ENCODE data around the gene ENTHD1.

The ENTHD1 gene

GRCh38 chr22:39931251-39931650, 37.7 kb upstream of the ENTHD1 start:
- Mint-ChIP-seq H3K9me3 (no peaks in the 10 kb centered on the region), H3K27me3 (no peaks in the 10 kb centered on the region), H3K4me1 (ENCODE audit: low read depth) (peaks cover 37% of the 10 kb centered on the region), H3K27ac (no peak overlapping the region), H3K36me3 (ENCODE audit: low read depth) (peaks cover 15% of the 10 kb centered on the region), H3K4me3 (no peak overlapping the region)
- DNase-seq: no peak

- Mint-ChIP-seq H3K36me3 (ENCODE audit: low read depth) (peaks cover 15% of the 10 kb centered on the region), H3K4me1 (ENCODE audit: low read depth) (peaks cover 37% of the 10 kb centered on the region), H3K27ac (no peak overlapping the region), H3K4me3 (no peak overlapping the region), H3K27me3 (no peaks in the 10 kb centered on the region), H3K9me3 (no peaks in the 10 kb centered on the region)
- no peak for DNase-seq
Measured at GRCh38 chr22:39928536-39929520, 35.3 kb upstream of the ENTHD1 start.

- H3K36me3 Mint-ChIP-seq (ENCODE audit: low read depth): peaks cover 15% of the 10 kb centered on the region
- H3K4me3 Mint-ChIP-seq: no peak overlapping the region
- no peaks in the 10 kb centered on the region for H3K27me3 Mint-ChIP-seq
- no peaks in the 10 kb centered on the region for H3K9me3 Mint-ChIP-seq
- H3K27ac Mint-ChIP-seq: no peak overlapping the region
- DNase-seq: no peak
- peaks cover 36% of the 10 kb centered on the region for H3K4me1 Mint-ChIP-seq (ENCODE audit: low read depth)
Measured at GRCh38 chr22:39927544-39927943, 34.0 kb upstream of the ENTHD1 start.

- Mint-ChIP-seq H3K27ac (no peak overlapping the region), H3K4me3 (no peak overlapping the region)
Measured at GRCh38 chr22:39926753-39927152, 33.2 kb upstream of the ENTHD1 start.

DNA sequence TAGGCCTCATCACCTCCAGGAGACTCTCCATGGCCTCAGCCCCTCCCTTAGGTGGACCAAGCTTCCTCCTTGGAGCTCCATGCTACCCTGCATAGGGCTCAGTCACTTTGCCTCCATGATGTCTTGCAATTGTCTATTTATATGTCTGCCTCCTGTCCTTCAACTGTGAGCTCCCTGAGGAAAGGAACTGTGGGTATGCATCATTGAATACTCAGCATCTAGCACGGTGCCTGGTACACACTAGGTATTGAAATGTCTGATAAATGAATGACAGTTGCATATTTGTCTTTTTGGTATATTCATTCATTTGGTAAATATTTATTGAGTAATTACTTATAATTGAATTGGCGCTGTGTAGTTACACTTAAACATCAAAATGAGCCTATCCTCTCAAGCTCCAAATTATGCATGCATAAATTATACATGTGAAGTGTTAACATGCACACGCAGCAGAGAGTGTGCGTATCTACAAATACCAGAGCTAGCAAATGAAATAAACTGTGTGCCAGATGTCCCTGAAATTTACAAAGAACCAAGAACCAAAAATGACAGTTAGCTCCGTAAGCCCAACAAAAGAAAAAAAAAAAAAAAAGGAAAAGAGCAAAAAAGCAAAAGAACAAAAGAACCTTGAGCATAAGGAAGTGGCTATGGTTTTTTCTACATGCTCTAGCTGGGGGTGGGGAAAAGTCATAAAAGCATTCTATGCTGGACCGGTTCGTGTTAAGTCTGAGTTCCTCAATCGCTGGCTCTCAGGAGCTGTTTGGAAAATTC, 32.5 kb upstream of the ENTHD1 start:
- Mint-ChIP-seq H3K27ac (no peak overlapping the region), H3K4me3 (no peak overlapping the region), H3K9me3 (no peaks in the 10 kb centered on the region), H3K27me3 (no peaks in the 10 kb centered on the region), H3K36me3 (ENCODE audit: low read depth) (peaks cover 15% of the 10 kb centered on the region), H3K4me1 (ENCODE audit: low read depth) (peaks cover 48% of the 10 kb centered on the region)
- no peak for DNase-seq

More at GRCh38 chr22:39926753-39927152, 33.2 kb upstream of the ENTHD1 start:
- Mint-ChIP-seq H3K27me3 (no peaks in the 10 kb centered on the region), H3K9me3 (no peaks in the 10 kb centered on the region), H3K4me1 (ENCODE audit: low read depth) (peaks cover 43% of the 10 kb centered on the region), H3K36me3 (ENCODE audit: low read depth) (peaks cover 15% of the 10 kb centered on the region)
- DNase-seq: no peak

DNA sequence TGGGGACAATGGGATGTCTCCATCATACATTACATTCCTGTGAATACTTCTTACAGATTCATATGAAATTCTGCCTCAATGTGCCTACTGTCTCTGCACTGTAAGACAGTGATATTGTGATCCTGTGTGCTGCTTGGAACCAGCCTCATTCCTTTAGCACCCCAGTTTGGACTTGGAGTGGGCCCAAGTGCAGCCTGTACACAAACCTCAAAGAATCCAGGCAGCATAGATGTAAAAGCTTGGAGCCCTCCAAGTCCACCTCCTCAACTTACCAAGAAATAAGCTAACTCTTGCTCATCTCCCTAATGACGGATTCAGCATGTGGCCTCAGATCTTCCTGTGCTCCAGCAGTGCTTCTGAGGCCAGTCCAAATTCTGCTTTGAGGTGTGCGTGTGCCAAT, 31.7 kb upstream of the ENTHD1 start:
- no peaks in the 10 kb centered on the region for H3K27me3 Mint-ChIP-seq
- peaks cover 15% of the 10 kb centered on the region for H3K36me3 Mint-ChIP-seq (ENCODE audit: low read depth)
- no peak overlapping the region for H3K4me3 Mint-ChIP-seq
- H3K9me3 Mint-ChIP-seq: no peaks in the 10 kb centered on the region
- no peak for DNase-seq
- H3K4me1 Mint-ChIP-seq (ENCODE audit: low read depth): peaks cover 56% of the 10 kb centered on the region
- no peak overlapping the region for H3K27ac Mint-ChIP-seq

GRCh38 chr22:39924286-39924685, 30.7 kb upstream of the ENTHD1 start:
- no peak overlapping the region for H3K27ac Mint-ChIP-seq
- peaks cover 66% of the 10 kb centered on the region for H3K4me1 Mint-ChIP-seq (ENCODE audit: low read depth)
- no peak overlapping the region for H3K4me3 Mint-ChIP-seq
- no peaks in the 10 kb centered on the region for H3K9me3 Mint-ChIP-seq
- H3K27me3 Mint-ChIP-seq: no peaks in the 10 kb centered on the region
- no peak for DNase-seq
- peaks cover 15% of the 10 kb centered on the region for H3K36me3 Mint-ChIP-seq (ENCODE audit: low read depth)

- H3K27me3 Mint-ChIP-seq: no peaks in the 10 kb centered on the region
- no peak overlapping the region for H3K27ac Mint-ChIP-seq
- H3K4me1 Mint-ChIP-seq (ENCODE audit: low read depth): peaks cover 70% of the 10 kb centered on the region
- no peak for DNase-seq
- H3K4me3 Mint-ChIP-seq: no peak overlapping the region
- H3K9me3 Mint-ChIP-seq: no peaks in the 10 kb centered on the region
- peaks cover 15% of the 10 kb centered on the region for H3K36me3 Mint-ChIP-seq (ENCODE audit: low read depth)
Measured at GRCh38 chr22:39923696-39924095, 30.1 kb upstream of the ENTHD1 start.

DNA sequence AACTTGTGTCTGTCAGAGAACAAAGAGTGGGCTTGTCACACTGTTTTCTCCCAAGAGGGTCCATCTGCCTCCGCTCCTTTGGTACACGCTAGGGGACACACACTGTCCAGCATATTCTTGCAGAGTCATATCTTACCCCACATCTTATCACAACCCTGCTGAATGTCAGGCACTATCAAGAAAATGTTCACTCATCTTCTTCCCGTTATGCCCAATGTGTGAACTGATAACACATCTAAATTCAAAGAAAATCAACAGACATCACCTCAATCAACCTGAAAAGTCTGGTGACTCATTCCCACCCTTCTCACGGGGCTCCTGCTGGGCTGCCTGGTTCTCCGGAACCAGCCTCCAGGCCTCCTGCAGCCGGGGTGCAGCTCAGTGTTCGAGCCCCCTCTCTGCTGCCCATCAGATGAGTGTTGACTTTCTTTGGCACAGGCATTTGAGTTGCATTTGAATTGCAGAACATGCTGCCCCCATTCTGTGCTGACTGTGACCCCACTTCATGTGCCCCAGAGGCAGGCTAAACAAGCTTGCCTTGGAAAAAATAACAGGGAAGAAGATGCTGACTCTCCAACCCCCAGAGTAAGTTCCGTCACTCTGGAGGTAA, 26.7 kb upstream of the ENTHD1 start:
- Mint-ChIP-seq H3K4me3 (peak overlapping the region; percentile 72), H3K27me3 (no peaks in the 10 kb centered on the region), H3K27ac (peak overlapping the region; percentile 98), H3K36me3 (ENCODE audit: low read depth) (peaks cover under 1% of the 10 kb centered on the region), H3K4me1 (ENCODE audit: low read depth) (peaks cover 92% of the 10 kb centered on the region), H3K9me3 (no peaks in the 10 kb centered on the region)
- peak; percentile 81 for DNase-seq

DNA sequence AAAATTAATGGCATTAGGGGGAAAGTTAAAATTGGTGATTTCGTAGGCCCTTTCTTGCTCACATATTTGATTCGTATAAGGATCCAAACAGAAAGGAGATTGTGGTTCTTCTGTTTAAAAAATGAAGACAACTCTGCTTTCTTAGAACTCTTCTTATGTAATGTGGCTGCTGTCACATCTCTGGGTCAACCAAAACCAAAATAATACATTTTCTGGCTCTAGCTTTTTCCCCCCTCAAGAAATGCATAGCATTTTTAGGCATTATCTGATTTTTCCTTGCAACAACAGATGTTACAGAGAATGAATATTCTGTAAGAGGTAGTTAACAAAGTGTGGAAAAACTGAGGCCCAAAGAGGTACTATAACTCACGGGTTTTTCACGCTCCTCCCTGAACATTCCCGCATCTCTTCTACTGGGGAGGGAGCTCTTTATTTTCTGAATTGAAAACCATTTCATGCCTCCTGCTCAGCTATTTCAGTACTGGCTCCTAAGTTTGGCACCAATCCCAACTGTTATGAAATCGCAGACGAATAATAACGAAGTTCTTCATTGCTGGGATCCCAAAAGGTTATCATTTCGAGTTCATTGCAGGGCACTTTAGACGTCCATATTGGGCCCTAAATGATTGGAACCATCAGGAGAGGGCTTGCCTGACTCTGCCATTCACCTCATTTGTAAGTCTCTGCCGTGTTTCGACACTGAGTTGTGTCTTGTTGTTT, 24.4 kb upstream of the ENTHD1 start:
- Mint-ChIP-seq H3K36me3 (ENCODE audit: low read depth) (peaks cover 3% of the 10 kb centered on the region), H3K4me3 (peak overlapping the region; percentile 65), H3K27ac (peak overlapping the region; percentile 90), H3K27me3 (no peaks in the 10 kb centered on the region), H3K9me3 (no peaks in the 10 kb centered on the region), H3K4me1 (ENCODE audit: low read depth) (peaks cover 91% of the 10 kb centered on the region)
- no peak for DNase-seq

- Mint-ChIP-seq H3K4me1 (ENCODE audit: low read depth) (peaks cover 92% of the 10 kb centered on the region), H3K9me3 (no peaks in the 10 kb centered on the region), H3K4me3 (peak overlapping the region; percentile 65), H3K27me3 (no peaks in the 10 kb centered on the region), H3K36me3 (ENCODE audit: low read depth) (peaks cover 3% of the 10 kb centered on the region), H3K27ac (peak overlapping the region; percentile 90)
- no peak for DNase-seq
Measured at GRCh38 chr22:39917197-39917643, 23.7 kb upstream of the ENTHD1 start.

DNA sequence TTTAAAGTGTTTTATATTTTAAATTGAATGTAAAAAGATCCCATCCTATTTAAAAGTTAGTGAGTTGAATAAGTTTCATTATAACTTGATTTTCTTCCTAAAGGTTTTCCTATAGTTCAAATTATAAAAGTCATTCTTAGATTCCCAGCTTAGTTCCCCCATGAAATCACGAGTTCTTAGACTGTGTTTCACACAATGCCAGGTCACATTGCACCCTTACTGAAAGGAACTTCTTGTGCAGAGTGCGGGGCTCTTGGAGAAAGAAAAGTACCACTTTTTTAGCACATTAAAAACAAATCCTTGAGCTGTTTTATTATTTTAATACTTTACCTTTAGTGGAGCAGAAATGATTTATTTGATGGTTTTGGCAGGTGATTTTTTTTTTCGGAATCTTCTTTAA, 22.9 kb upstream of the ENTHD1 start:
- Mint-ChIP-seq H3K36me3 (ENCODE audit: low read depth) (peaks cover 3% of the 10 kb centered on the region), H3K27ac (peak overlapping the region; percentile 93), H3K9me3 (no peaks in the 10 kb centered on the region), H3K4me1 (ENCODE audit: low read depth) (peaks cover 94% of the 10 kb centered on the region), H3K27me3 (no peaks in the 10 kb centered on the region), H3K4me3 (peak overlapping the region; percentile 71)
- DNase-seq: no peak

DNA sequence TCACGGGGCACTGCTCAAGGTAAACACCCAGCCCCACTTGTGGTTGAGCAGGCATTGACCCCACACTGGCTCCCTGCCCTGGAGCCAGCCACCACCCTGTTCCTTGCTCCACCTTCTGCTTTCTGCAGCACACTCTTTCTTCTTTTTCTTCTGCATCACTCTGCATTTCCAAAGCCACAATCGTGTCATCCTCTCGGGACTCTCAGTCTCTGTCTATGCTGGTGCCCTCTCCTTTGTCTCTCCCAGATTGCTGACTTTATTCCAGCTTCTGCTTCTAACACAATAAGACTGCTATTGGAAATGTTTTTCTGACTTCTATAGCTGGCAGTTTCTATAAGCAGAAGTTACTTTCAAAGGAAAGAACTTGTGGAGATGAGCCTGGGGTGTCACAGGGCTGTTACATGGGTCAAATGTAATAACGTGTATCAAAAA, 21.8 kb upstream of the ENTHD1 start:
- H3K4me3 Mint-ChIP-seq: peak overlapping the region; percentile 71
- H3K36me3 Mint-ChIP-seq (ENCODE audit: low read depth): peaks cover 3% of the 10 kb centered on the region
- H3K27ac Mint-ChIP-seq: peak overlapping the region; percentile 93
- H3K4me1 Mint-ChIP-seq (ENCODE audit: low read depth): peaks cover 94% of the 10 kb centered on the region
- no peaks in the 10 kb centered on the region for H3K9me3 Mint-ChIP-seq
- DNase-seq: no peak
- H3K27me3 Mint-ChIP-seq: no peaks in the 10 kb centered on the region

- no peak for DNase-seq
- peaks cover 6% of the 10 kb centered on the region for H3K36me3 Mint-ChIP-seq (ENCODE audit: low read depth)
- H3K4me3 Mint-ChIP-seq: peak overlapping the region; percentile 71
- peak overlapping the region; percentile 97 for H3K27ac Mint-ChIP-seq
- H3K9me3 Mint-ChIP-seq: peaks cover 3% of the 10 kb centered on the region
- H3K4me1 Mint-ChIP-seq (ENCODE audit: low read depth): peaks cover 94% of the 10 kb centered on the region
- H3K27me3 Mint-ChIP-seq: no peaks in the 10 kb centered on the region
Measured at GRCh38 chr22:39914584-39914983, 21.0 kb upstream of the ENTHD1 start.
